Measurements from ENCODE around the gene RPS27L.

RPS27L gene

GRCh38 chr15:63187589-63188226 is 30.4 kb upstream of the RPS27L start:
- DNase-seq, result no peak

- peak in 1 of 2 experiments; percentile 4 for DNase-seq
Measured at GRCh38 chr15:63186065-63186464, 28.8 kb upstream of the RPS27L start.

GRCh38 chr15:63185206-63185605 is 27.9 kb upstream of the RPS27L start:
- DNase-seq, result no peak

GRCh38 chr15:63181648-63182047 is 24.4 kb upstream of the RPS27L start:
- DNase-seq, result no peak

- no peak for DNase-seq
Measured at GRCh38 chr15:63180746-63181145, 23.5 kb upstream of the RPS27L start.

- DNase-seq, result no peak
Measured at GRCh38 chr15:63178034-63178433, 20.8 kb upstream of the RPS27L start.

- DNase-seq, result no peak
Measured at GRCh38 chr15:63176302-63176701, 19.0 kb upstream of the RPS27L start.

- DNase-seq, result no peak
Measured at GRCh38 chr15:63172851-63173451, 15.7 kb upstream of the RPS27L start.

- DNase-seq, result no peak
Measured at GRCh38 chr15:63172376-63172775, 15.1 kb upstream of the RPS27L start.

GRCh38 chr15:63169788-63170187 is 12.5 kb upstream of the RPS27L start:
- no peak for DNase-seq

GRCh38 chr15:63166219-63166618 is 8.9 kb upstream of the RPS27L start:
- no peak for DNase-seq

GRCh38 chr15:63165166-63165859 is 8.0 kb upstream of the RPS27L start:
- no peak for DNase-seq

GRCh38 chr15:63163217-63163616 is 5.9 kb upstream of the RPS27L start:
- DNase-seq, result no peak

GRCh38 chr15:63160638-63161037 is 3.4 kb upstream of the RPS27L start:
- DNase-seq, result no peak

- DNase-seq, result peak in 1 of 2 experiments; percentile 31
Measured at GRCh38 chr15:63157891-63158431, 684 bp upstream of the RPS27L start.

- peak in 1 of 2 experiments; percentile 42 for DNase-seq
Measured at GRCh38 chr15:63156755-63157117, 541 bp downstream of the RPS27L start.

- DNase-seq, result no peak
Measured at GRCh38 chr15:63156086-63156710, 1.1 kb downstream of the RPS27L start.

GRCh38 chr15:63155486-63155885 is 1.8 kb downstream of the RPS27L start:
- no peak for DNase-seq

- DNase-seq, result no peak
Measured at GRCh38 chr15:63151665-63152064, 5.6 kb downstream of the RPS27L start.

- DNase-seq, result no peak
Measured at GRCh38 chr15:63146684-63147083, 10.6 kb downstream of the RPS27L start.

GRCh38 chr15:63145426-63145825 is 11.9 kb downstream of the RPS27L start:
- DNase-seq, result no peak

- DNase-seq, result no peak
Measured at GRCh38 chr15:63140936-63141335, 16.3 kb downstream of the RPS27L start.

GRCh38 chr15:63136742-63137141 is 20.5 kb downstream of the RPS27L start:
- DNase-seq, result no peak

GRCh38 chr15:63135804-63136203 is 21.5 kb downstream of the RPS27L start:
- no peak for DNase-seq
